Measurements from ENCODE around the gene G0S2.
"Not testable (repeated sequence)": the region's sequence is repeated elsewhere in the genome, so short reads cannot be mapped to it uniquely, and the experiment has no call there.

The G0S2 gene

GRCh38 chr1:209678981-209679539 lies 3.8 kb downstream of the G0S2 start:
- DNase-seq (ENCODE audit: low read depth): no peak

- no peak for DNase-seq (ENCODE audit: low read depth)
Measured at GRCh38 chr1:209685821-209686220, 10.6 kb downstream of the G0S2 start.

GRCh38 chr1:209686322-209686721 lies 11.1 kb downstream of the G0S2 start:
- DNase-seq (ENCODE audit: low read depth): no peak

- DNase-seq (ENCODE audit: low read depth): no peak
Measured at GRCh38 chr1:209688746-209689234, 13.6 kb downstream of the G0S2 start.

- no peak for DNase-seq (ENCODE audit: low read depth)
Measured at GRCh38 chr1:209689477-209689876, 14.3 kb downstream of the G0S2 start.

- no peak for DNase-seq (ENCODE audit: low read depth)
Measured at GRCh38 chr1:209691237-209691636, 16.0 kb downstream of the G0S2 start.

- no peak for DNase-seq (ENCODE audit: low read depth)
Measured at GRCh38 chr1:209692296-209692695, 17.1 kb downstream of the G0S2 start.

- DNase-seq (ENCODE audit: low read depth): peak; percentile 39
Measured at GRCh38 chr1:209692745-209693504, 17.7 kb downstream of the G0S2 start.

GRCh38 chr1:209696673-209697072 lies 21.5 kb downstream of the G0S2 start:
- no peak for DNase-seq (ENCODE audit: low read depth)

- no peak for DNase-seq (ENCODE audit: low read depth)
Measured at GRCh38 chr1:209697126-209697525, 21.9 kb downstream of the G0S2 start.

GRCh38 chr1:209700686-209701085 lies 25.5 kb downstream of the G0S2 start:
- DNase-seq (ENCODE audit: low read depth): not testable (repeated sequence)

- no peak for DNase-seq (ENCODE audit: low read depth)
Measured at GRCh38 chr1:209702832-209703231, 27.6 kb downstream of the G0S2 start.

- no peak for DNase-seq (ENCODE audit: low read depth)
Measured at GRCh38 chr1:209703834-209704504, 28.8 kb downstream of the G0S2 start.

GRCh38 chr1:209704584-209704983 lies 29.4 kb downstream of the G0S2 start, which contains the start of gene HSD11B1:
Gene HSD11B1, plus strand, starts transcription at chr1:209704846. Its CDS starts 97 bp downstream, at chr1:209704943.
- DNase-seq (ENCODE audit: low read depth): no peak

GRCh38 chr1:209705033-209705598 lies 29.9 kb downstream of the G0S2 start:
- no peak for DNase-seq (ENCODE audit: low read depth)

GRCh38 chr1:209706622-209707021 lies 31.4 kb downstream of the G0S2 start:
- no peak for DNase-seq (ENCODE audit: low read depth)

GRCh38 chr1:209707308-209707707 lies 32.1 kb downstream of the G0S2 start:
- DNase-seq (ENCODE audit: low read depth): no peak

GRCh38 chr1:209708297-209708696 lies 33.1 kb downstream of the G0S2 start:
- DNase-seq (ENCODE audit: low read depth): no peak

- DNase-seq (ENCODE audit: low read depth): no peak
Measured at GRCh38 chr1:209710093-209710492, 34.9 kb downstream of the G0S2 start.

GRCh38 chr1:209710847-209711246 lies 35.6 kb downstream of the G0S2 start:
- no peak for DNase-seq (ENCODE audit: low read depth)

- no peak for DNase-seq (ENCODE audit: low read depth)
Measured at GRCh38 chr1:209714338-209714737, 39.1 kb downstream of the G0S2 start.

- no peak for DNase-seq (ENCODE audit: low read depth)
Measured at GRCh38 chr1:209715314-209715713, 40.1 kb downstream of the G0S2 start.

- DNase-seq (ENCODE audit: low read depth): no peak
Measured at GRCh38 chr1:209717818-209718217, 42.6 kb downstream of the G0S2 start.

Measured in stimulated activated CD8-positive, alpha-beta memory T cell treated with anti-CD3 and anti-CD28 coated beads, Interleukin-15, amount 100 ng/mL, for 1 hour (primary cell).